ENCODE measurements around the gene AFF3. TPM values are rescaled to one million over a fixed set of nuclear protein-coding genes. Genes with fewer than 3 reads are reported as not detected.

The AFF3 gene
- total and polyA plus RNA-seq, 2 of the 4 experiments (the other 2 are of a cell fraction) = 12.9 to 14.3 TPM

DNA sequence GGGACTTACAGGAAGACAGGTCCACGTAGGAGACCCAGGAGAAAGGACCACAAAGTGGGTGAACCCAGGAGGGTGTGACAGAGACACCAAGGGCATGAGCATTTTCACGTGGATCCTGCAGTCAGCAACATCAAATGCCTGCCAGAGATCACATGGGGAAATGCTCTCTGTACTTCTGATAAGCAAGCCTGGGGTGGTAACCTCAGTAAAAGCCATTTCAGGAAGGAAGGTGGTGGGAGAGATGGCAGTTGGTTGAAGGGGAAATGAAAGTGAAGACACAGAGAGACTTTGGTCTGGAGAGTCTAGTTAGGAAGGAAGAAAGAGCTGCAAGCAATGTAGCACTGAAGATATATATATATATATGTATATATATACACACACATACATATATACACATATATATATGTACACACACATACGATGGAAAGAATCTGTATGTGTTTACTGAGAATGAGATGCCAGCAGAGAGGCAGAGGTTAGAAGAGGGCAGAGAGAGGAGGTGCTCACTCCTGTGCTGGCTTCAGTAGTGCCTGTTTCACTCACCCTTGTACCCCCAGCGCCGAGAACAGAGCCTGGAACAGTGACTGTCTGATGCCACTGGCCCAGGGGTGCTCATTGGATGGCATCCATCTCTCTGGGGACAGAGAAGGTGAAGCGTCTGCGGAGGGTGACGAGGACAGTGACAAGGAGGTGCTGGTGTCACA is 314.9 kb downstream of the AFF3 start:
- POLR2A ChIA-PET (ENCODE audit: unreplicated experiment) = no interaction called here
- peak overlapping the region; percentile 54; the same call in 1 of the 2 replicates for H4K5ac ChIP-seq (ENCODE audit: low read depth, low read length)
- no peak overlapping the region for H2BK20ac ChIP-seq (ENCODE audit: low read depth, low read length)
- WGBS, 2 experiments (ENCODE audit: extremely low coverage in 2 of 2, insufficient read length in 1 of 2) = 75% methylated on average over 2 of the region's 8 CpGs; no CpG with 5 or more reads in 1 of the 2 experiments
- peaks cover 8 to 9% of the 10 kb centered on the region in 2 experiments; a peak in 3 of 4 replicates for H3K79me1 ChIP-seq (ENCODE audit: low read depth in 1 of 2, low read length in 2 of 2)
- H3K56ac ChIP-seq (ENCODE audit: extremely low read depth, insufficient read depth, low read length) = no peak overlapping the region
- intact Hi-C loops (cut with micrococcal nuclease) (no loop called here), in situ Hi-C loops (cut with MboI; ENCODE audit: low sequenced_read_pairs) (no loop called here), dilution Hi-C loops (cut with HindIII; ENCODE audit: low sequenced_read_pairs, unreplicated experiment) (no loop called here)
- H4K8ac ChIP-seq (ENCODE audit: low read depth in 2 of 2, low read length in 2 of 2) = peak overlapping the region in 1 of 2 experiments; percentile 13; a peak in 1 of 4 replicates
- H3K14ac ChIP-seq (replicated peaks; ENCODE audit: low read depth, low read length) = no peak overlapping the region; the same call in 1 of the 2 replicates
- no peak overlapping the region for H3K9ac ChIP-seq (ENCODE audit: low read depth, low read length)
- no peak overlapping the region; the same call in 1 of the 2 replicates for H2BK120ac ChIP-seq (ENCODE audit: low read depth, low read length)
- H2AK5ac ChIP-seq (ENCODE audit: low read depth, low read length) = peak overlapping the region; percentile 30
- H2AK9ac ChIP-seq (replicated peaks; ENCODE audit: low read depth, low read length, poor library complexity) = no peak overlapping the region
- no peak for TF ChIP-seq MAFK (IDR thresholded peaks at IDR 0.05; ENCODE audit: low read depth, low read length)
- TF ChIP-seq RAD21 (IDR thresholded peaks at IDR 0.05; ENCODE audit: low read length) = no peak
- TF ChIP-seq NFE2L2 (IDR thresholded peaks at IDR 0.05; ENCODE audit: low read depth, low read length) = no peak
- no peak for TF ChIP-seq CHD1 (IDR thresholded peaks at IDR 0.05; ENCODE audit: low read depth, low read length)
- no peak for TF ChIP-seq SMC3 (IDR thresholded peaks at IDR 0.05; ENCODE audit: low read depth, low read length)
- H4K91ac ChIP-seq (ENCODE audit: insufficient read depth, low read depth, low read length) = peak overlapping the region; percentile 15; the same call in 1 of the 2 replicates
- peaks cover 15% of the 10 kb centered on the region for H3K36me3 ChIP-seq (ENCODE audit: control insufficient read depth, insufficient read depth, low read length)
- H3K4me3 ChIP-seq (ENCODE audit: insufficient read depth, low read depth, low read length) = no peak overlapping the region
- H3K23ac ChIP-seq (ENCODE audit: low read depth, low read length) = no peak overlapping the region; the same call in 1 of the 2 replicates
- CTCF ChIA-PET = no interaction called here
- no peaks in the 10 kb centered on the region for H3K9me3 ChIP-seq (ENCODE audit: control insufficient read depth, insufficient read depth, low read length)
- BruUV-seq (replicated peaks) = no TSS peak
- no peak overlapping the region for H2BK5ac ChIP-seq (ENCODE audit: low read depth, low read length, poor library complexity, severe bottlenecking)
- H4K20me1 ChIP-seq (ENCODE audit: insufficient read depth, low read length) = no peaks in the 10 kb centered on the region
- H3K27ac ChIP-seq (ENCODE audit: insufficient read depth, low read length) = no peak overlapping the region
- no peak overlapping the region for H3K4me2 ChIP-seq (ENCODE audit: low read depth, low read length)
- H3K27me3 ChIP-seq (ENCODE audit: control insufficient read depth, insufficient read depth, low read length) = no peaks in the 10 kb centered on the region
- H3K18ac ChIP-seq (ENCODE audit: low read depth, low read length) = no peak overlapping the region; the same call in 1 of the 2 replicates
- no peak overlapping the region for H2BK15ac ChIP-seq (ENCODE audit: low read depth, low read length)
- ATAC-seq (ENCODE audit: low read depth) (no peak), DNase-seq (no peak)
- peaks cover 4% of the 10 kb centered on the region; the same call in 1 of the 2 replicates for H3K9me1 ChIP-seq (ENCODE audit: insufficient read depth, low read length)
- H3K4ac ChIP-seq (ENCODE audit: low read depth, low read length) = peak overlapping the region; percentile 39; the same call in 1 of the 2 replicates
- H2AFZ ChIP-seq (replicated peaks; ENCODE audit: low read length, poor library complexity) = no peak overlapping the region
- H3K4me1 ChIP-seq (ENCODE audit: control insufficient read depth, insufficient read depth, low read length) = peaks cover 8% of the 10 kb centered on the region

Data from IMR-90 (cell line).